ENCODE measurements around the gene KLHL29.

DNA sequence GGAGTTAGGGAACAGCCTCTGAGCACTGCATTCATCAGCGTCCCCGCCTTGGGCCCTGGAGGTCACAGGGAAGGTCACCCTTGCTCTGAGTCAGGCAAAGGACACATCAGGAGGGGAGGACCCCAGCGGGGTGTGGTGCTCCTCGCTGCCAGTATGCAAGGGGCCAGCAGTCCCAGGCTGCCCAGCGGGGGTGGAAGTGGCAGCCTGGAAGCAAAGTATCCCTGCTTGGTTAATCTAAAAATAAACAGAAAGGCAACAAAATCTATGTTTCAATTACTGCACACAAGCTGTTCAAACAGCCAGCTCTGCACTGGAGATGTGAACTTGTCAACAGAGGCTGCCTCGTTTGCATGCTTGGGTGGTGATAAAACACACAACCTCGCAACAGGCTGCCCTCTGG, 164.1 kb downstream of the KLHL29 start:
- TF ChIP-seq, protein P1, sequence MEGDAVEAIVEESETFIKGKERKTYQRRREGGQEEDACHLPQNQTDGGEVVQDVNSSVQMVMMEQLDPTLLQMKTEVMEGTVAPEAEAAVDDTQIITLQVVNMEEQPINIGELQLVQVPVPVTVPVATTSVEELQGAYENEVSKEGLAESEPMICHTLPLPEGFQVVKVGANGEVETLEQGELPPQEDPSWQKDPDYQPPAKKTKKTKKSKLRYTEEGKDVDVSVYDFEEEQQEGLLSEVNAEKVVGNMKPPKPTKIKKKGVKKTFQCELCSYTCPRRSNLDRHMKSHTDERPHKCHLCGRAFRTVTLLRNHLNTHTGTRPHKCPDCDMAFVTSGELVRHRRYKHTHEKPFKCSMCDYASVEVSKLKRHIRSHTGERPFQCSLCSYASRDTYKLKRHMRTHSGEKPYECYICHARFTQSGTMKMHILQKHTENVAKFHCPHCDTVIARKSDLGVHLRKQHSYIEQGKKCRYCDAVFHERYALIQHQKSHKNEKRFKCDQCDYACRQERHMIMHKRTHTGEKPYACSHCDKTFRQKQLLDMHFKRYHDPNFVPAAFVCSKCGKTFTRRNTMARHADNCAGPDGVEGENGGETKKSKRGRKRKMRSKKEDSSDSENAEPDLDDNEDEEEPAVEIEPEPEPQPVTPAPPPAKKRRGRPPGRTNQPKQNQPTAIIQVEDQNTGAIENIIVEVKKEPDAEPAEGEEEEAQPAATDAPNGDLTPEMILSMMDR (IDR thresholded peaks at IDR 0.05; ENCODE audit: poor library complexity, severe bottlenecking): no peak
- TF ChIP-seq EP300 (conservative IDR thresholded peaks at IDR 0.05; ENCODE audit: poor library complexity, severe bottlenecking) (no peak), SMC3 (conservative IDR thresholded peaks at IDR 0.05; ENCODE audit: poor library complexity) (no peak), POLR2AphosphoS5 (IDR thresholded peaks at IDR 0.05) (no peak)
